ENCODE measurements around the gene ADAM30. TPM values are rescaled to one million over a fixed set of nuclear protein-coding genes. Genes with fewer than 3 reads are reported as not detected.

Gene ADAM30
- total RNA-seq, 1 experiment from 2014 or later, result not detected

- H3K9me3 ChIP-seq (replicated peaks), result no peaks in the 10 kb centered on the region
- no peak overlapping the region for H3K4me3 ChIP-seq
- H3K36me3 ChIP-seq, result no peaks in the 10 kb centered on the region
- H3K4me1 ChIP-seq, result no peaks in the 10 kb centered on the region
- no peaks in the 10 kb centered on the region for H3K27me3 ChIP-seq
- H3K27ac ChIP-seq, result no peak overlapping the region
- no peak for DNase-seq
These were observed 2.3 kb downstream of the ADAM30 start for GRCh38 chr1:119893827-119894700.

GRCh38 chr1:119893238-119893791 lies 3.0 kb downstream of the ADAM30 start:
- no peaks in the 10 kb centered on the region for H3K4me1 ChIP-seq
- no peak overlapping the region for H3K27ac ChIP-seq
- no peaks in the 10 kb centered on the region for H3K36me3 ChIP-seq
- no peak for DNase-seq
- H3K27me3 ChIP-seq, result no peaks in the 10 kb centered on the region
- no peak overlapping the region for H3K4me3 ChIP-seq
- no peaks in the 10 kb centered on the region; the same call in 1 of the 2 replicates for H3K9me3 ChIP-seq (replicated peaks)

DNA sequence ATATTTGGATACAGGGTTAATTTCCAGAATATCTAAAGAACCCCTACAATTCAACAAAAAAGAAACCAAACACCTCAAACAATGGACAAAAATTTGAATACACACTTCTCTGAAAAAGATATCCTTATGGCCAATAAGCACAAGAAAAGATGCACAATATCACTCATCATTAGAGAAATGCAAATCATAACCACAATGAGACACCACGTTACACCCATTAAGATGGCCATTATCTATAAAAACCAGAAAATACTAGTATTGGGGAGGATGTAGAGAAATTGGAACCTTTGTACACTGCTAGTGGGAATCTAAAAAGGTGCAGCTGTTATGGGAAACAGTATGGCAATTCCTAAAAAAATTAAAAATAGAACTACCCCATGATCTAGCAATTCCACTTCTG lies 4.9 kb downstream of the ADAM30 start:
- Histone ChIP-seq H3K27me3 (no peaks in the 10 kb centered on the region), H3K4me1 (no peaks in the 10 kb centered on the region), H3K36me3 (no peaks in the 10 kb centered on the region), H3K4me3 (no peak overlapping the region), H3K9me3 (replicated peaks) (no peaks in the 10 kb centered on the region; the same call in 1 of the 2 replicates), H3K27ac (no peak overlapping the region)
- DNase-seq, result no peak

DNA sequence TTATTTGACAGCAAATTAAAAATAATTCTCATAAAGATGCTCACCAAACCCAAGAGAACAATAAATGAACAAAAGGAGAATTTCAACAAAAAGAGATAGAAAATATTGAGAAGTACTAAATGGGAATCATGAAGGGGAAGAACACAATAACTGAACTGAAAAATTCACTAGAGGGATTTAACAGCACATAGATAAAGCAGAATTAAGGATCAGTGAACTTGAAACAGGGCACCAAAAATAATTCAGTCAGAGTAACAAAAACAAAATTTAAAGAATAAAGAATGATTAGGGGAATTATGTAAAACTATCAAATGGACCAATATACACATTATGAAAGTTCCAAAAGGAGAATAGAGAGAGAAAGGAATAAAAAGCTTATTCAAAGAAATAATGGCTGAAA lies 7.8 kb downstream of the ADAM30 start:
- no peaks in the 10 kb centered on the region for H3K36me3 ChIP-seq
- no peak overlapping the region for H3K27ac ChIP-seq
- H3K4me3 ChIP-seq, result no peak overlapping the region
- H3K9me3 ChIP-seq (replicated peaks), result no peaks in the 10 kb centered on the region; the same call in 1 of the 2 replicates
- H3K27me3 ChIP-seq, result no peaks in the 10 kb centered on the region
- DNase-seq, result no peak
- H3K4me1 ChIP-seq, result no peaks in the 10 kb centered on the region

GRCh38 chr1:119887427-119887826 lies 8.9 kb downstream of the ADAM30 start:
- no peaks in the 10 kb centered on the region for H3K27me3 ChIP-seq
- no peaks in the 10 kb centered on the region for H3K36me3 ChIP-seq
- no peak overlapping the region for H3K27ac ChIP-seq
- no peak for DNase-seq
- no peaks in the 10 kb centered on the region for H3K4me1 ChIP-seq
- no peak overlapping the region for H3K4me3 ChIP-seq
- H3K9me3 ChIP-seq (replicated peaks), result no peaks in the 10 kb centered on the region; the same call in 1 of the 2 replicates

DNA sequence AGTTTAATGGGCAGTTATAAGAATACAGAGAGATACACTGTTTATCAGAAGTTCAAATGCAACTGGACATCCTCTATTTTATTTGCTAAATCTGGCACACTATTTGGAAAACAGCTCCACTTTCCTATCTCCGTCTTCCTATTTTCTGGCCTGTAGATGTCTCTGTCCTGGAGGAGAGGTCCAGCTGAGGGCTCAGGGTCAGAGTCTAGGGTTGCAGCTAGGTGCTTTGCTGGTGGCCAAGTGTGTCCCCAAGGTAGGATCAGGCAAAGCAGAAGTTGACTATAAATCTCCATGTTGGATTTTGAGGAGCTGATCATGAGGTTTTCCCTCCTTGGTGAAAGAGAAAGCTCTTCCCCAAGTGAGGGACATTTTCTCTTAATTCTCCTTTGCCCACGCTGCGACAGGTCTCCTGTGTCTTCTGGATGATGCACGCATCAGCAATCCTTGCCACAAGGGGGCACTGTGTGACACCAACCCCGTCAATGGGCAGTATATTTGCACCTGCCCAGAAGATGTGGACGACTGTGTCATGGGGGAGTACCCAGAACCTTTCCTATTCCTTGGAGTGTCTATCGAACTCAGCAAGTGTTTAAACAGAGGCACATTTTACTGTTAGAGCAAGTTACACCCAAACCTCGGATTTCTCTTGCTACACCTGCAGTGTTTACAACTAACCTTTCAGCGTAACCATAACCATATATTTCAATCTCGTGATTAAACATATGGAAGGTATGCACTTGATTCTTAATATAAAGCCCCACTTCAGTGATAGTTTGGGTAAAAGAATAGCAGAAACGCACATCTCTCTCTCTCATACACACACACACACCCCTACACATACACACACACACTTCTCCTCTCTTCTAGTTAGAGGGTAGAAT lies 10.2 kb downstream of the ADAM30 start:
- Histone ChIP-seq H3K27ac (no peak overlapping the region), H3K4me3 (no peak overlapping the region), H3K36me3 (no peaks in the 10 kb centered on the region), H3K9me3 (replicated peaks) (no peaks in the 10 kb centered on the region; the same call in 1 of the 2 replicates), H3K4me1 (no peaks in the 10 kb centered on the region), H3K27me3 (no peaks in the 10 kb centered on the region)
- DNase-seq, result peak; percentile 63 to 82

DNA sequence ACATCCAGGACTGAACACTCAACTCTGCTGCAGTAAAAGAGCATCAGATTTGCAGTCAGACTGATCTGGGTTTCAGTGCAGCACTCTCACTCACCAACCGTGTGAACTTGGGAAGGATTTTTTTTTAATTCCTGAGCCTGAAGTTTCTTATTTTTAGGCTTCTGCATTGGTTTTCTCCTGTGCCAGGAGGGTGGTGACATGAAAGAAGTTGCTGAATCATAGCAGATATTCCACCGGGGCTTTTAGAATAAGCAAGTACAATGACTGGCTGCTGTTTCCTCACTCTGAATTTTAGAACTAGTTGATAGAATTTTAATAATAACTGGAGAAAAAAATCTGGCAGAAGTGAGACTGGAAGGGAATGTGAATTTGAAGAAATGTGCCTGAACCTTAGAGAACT lies 11.6 kb downstream of the ADAM30 start:
- Histone ChIP-seq H3K36me3 (no peaks in the 10 kb centered on the region), H3K4me1 (no peaks in the 10 kb centered on the region; the same call in 1 of the 2 replicates), H3K27ac (no peak overlapping the region), H3K27me3 (no peaks in the 10 kb centered on the region), H3K4me3 (no peak overlapping the region), H3K9me3 (replicated peaks) (no peaks in the 10 kb centered on the region; the same call in 1 of the 2 replicates)
- no peak for DNase-seq

- Histone ChIP-seq H3K4me1 (no peaks in the 10 kb centered on the region; the same call in 1 of the 2 replicates), H3K4me3 (no peak overlapping the region), H3K27ac (no peak overlapping the region), H3K36me3 (no peaks in the 10 kb centered on the region), H3K27me3 (no peaks in the 10 kb centered on the region), H3K9me3 (replicated peaks) (no peaks in the 10 kb centered on the region; the same call in 1 of the 2 replicates)
- no peak for DNase-seq
These were observed 12.5 kb downstream of the ADAM30 start for GRCh38 chr1:119883826-119884225.

DNA sequence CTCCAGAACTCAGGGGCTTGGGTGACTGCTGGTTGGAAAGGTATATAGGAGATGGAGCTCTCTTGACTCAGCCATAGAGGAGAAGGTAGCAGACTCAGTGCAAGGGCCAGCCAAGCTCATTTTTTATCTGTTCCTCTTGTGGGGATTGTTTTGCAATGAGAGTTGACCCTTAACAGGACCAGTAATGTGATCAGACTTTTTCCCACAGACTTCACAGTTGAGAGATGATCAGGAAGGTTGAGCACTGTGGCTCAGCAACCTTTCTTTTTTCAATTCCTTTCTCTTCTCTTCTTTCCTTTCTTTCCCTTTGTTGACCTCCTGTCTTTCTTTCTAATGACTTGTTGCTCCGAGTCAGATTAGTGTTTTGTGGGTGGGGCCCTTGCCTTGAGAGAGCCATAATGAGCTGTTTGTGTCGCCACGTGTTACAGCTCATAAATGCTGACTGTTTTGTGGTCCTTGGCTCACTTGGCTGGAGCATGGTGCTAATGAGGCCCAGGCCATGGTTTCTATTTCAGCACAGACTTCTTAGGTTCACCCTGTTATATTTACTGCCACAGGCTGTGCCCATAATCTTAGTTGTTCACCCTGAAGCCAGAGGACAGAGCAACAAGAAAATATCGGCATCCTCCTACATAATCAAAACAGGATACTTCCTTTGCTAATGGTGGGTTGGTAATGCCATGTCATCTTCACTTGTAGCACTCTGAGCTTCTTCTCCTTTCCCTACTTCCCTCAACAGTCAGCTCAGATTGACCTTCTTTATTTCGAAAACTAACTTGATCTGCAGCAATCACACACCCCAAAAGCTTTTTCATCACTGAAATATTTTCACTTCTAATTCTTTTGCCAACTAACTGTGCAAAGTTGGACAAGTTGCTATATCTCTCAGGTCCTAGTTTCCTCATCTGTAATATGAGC lies 13.9 kb downstream of the ADAM30 start:
- Histone ChIP-seq H3K4me3 (no peak overlapping the region), H3K9me3 (replicated peaks) (no peaks in the 10 kb centered on the region), H3K27me3 (no peaks in the 10 kb centered on the region), H3K4me1 (no peaks in the 10 kb centered on the region; the same call in 1 of the 2 replicates), H3K27ac (no peak overlapping the region), H3K36me3 (no peaks in the 10 kb centered on the region)
- DNase-seq, result no peak

- Histone ChIP-seq H3K4me1 (no peaks in the 10 kb centered on the region; the same call in 1 of the 2 replicates), H3K27ac (no peak overlapping the region), H3K9me3 (replicated peaks) (no peaks in the 10 kb centered on the region; the same call in 1 of the 2 replicates), H3K4me3 (no peak overlapping the region), H3K36me3 (no peaks in the 10 kb centered on the region), H3K27me3 (no peaks in the 10 kb centered on the region)
- DNase-seq, result no peak
These were observed 16.5 kb downstream of the ADAM30 start for GRCh38 chr1:119879510-119880434.

- H3K27ac ChIP-seq, result no peak overlapping the region
- H3K36me3 ChIP-seq, result no peaks in the 10 kb centered on the region
- H3K27me3 ChIP-seq, result no peaks in the 10 kb centered on the region
- DNase-seq, result peak in 1 of 2 experiments; percentile 54
- no peak overlapping the region for H3K4me3 ChIP-seq
- H3K9me3 ChIP-seq (replicated peaks), result no peaks in the 10 kb centered on the region; the same call in 1 of the 2 replicates
- H3K4me1 ChIP-seq, result no peaks in the 10 kb centered on the region; the same call in 1 of the 2 replicates
These were observed 18.1 kb downstream of the ADAM30 start for GRCh38 chr1:119878171-119878570.

DNA sequence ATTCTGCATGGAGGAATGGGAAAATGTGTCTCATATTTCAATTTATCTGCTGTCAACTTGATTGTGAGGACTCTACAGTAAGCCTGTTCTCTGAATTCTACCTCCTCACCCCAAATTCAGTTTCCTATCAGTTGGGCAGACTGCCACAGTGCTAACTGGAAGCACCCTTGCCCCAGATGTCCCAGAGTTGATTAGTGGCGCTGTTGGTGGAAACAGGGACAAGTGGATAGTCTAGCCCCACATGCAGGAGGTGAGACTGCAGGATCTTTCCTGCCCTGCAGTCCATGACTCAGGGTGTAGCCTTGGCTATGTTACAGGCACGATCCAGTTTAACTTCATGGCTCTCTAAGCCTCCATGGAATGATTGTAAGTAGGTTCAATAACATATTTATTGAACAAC lies 22.1 kb downstream of the ADAM30 start:
- no peak for DNase-seq
- H3K27ac ChIP-seq, result no peak overlapping the region
- H3K9me3 ChIP-seq (replicated peaks), result no peaks in the 10 kb centered on the region; the same call in 1 of the 2 replicates
- H3K27me3 ChIP-seq, result no peaks in the 10 kb centered on the region
- H3K4me3 ChIP-seq, result no peak overlapping the region
- H3K4me1 ChIP-seq, result peaks cover 4% of the 10 kb centered on the region; the same call in 1 of the 2 replicates
- no peaks in the 10 kb centered on the region for H3K36me3 ChIP-seq

Data from SJCRH30 (cell line).